ENCODE measurements around the gene FAM3D.

- TF ChIP-seq CTCF (IDR thresholded peaks at IDR 0.05) (no peak), POLR2A (IDR thresholded peaks at IDR 0.05) (no peak), EP300 (IDR thresholded peaks at IDR 0.05) (no peak)
Observed at GRCh38 chr3:58670506-58671135, 4.0 kb upstream of the FAM3D start.

Data from tibial nerve (tissue), 4 donors.